Keratinocyte (primary cell): ENCODE results near the gene MRGPRX2. TPM values are rescaled to one million over a fixed set of nuclear protein-coding genes. Genes with fewer than 3 reads are reported as not detected.

Experiments
- DNase-seq: peaks from one replicate; pipeline ENCODE4 v3.0.0-alpha.2; 2011; ENCODE audit warnings: low read depth, missing footprints, low spot score
- FAIRE-seq: peaks from 2 replicates; lab custom pipeline; 2011; peaks lifted over from hg19 to GRCh38; lab: Jason Lieb, UNC
- H2AFZ ChIP-seq: 2 replicates; pipeline ENCODE4 v1.6.0; 2012; ENCODE audit warnings: low read length, control low read depth, inconsistent platforms; ENCODE audit not compliant: control insufficient read depth
- H3K27ac ChIP-seq: 2 replicates; pipeline ENCODE4 v1.5.1; 2011; ENCODE audit warnings: low read length; ENCODE audit not compliant: control insufficient read depth, insufficient read depth
- H3K27me3 ChIP-seq: 3 replicates; pipeline ENCODE4 v1.6.0; 2011; ENCODE audit warnings: low read length; ENCODE audit not compliant: control insufficient read depth, insufficient read depth; ENCODE audit errors: extremely low read depth
- H3K36me3 ChIP-seq, 2 experiments: 2 replicates in 1 of 2; 3 replicates in 1 of 2; pipeline ENCODE4 v1.5.1; 2011; ENCODE audit warnings: low read length in 2 of 2, mild to moderate bottlenecking in 1 of 2; ENCODE audit not compliant: control insufficient read depth in 2 of 2, insufficient read depth in 2 of 2; ENCODE audit errors: extremely low read depth in 1 of 2
- H3K4me1 ChIP-seq: 3 replicates; pipeline ENCODE4 v1.5.1; 2011; ENCODE audit warnings: low read length; ENCODE audit not compliant: control insufficient read depth, insufficient read depth; ENCODE audit errors: extremely low read depth
- H3K4me2 ChIP-seq: 3 replicates; pipeline ENCODE4 v1.6.0; 2011; ENCODE audit warnings: low read depth, low read length; ENCODE audit not compliant: control insufficient read depth, insufficient read depth; ENCODE audit errors: extremely low read depth
- H3K4me3 ChIP-seq, 3 experiments: fragments of 200-600 bp in 1 of 3; sonication (generic) in 1 of 3; 2 replicates in 2 of 3; 3 replicates in 1 of 3; pipeline ENCODE4 v1.5.1; 2011 to 2016; ENCODE audit warnings: low read length in 3 of 3, mild to moderate bottlenecking in 3 of 3, control low read depth in 2 of 3, inconsistent platforms in 1 of 3, low read depth in 1 of 3, mixed read lengths in 1 of 3, mixed run types in 1 of 3, moderate library complexity in 1 of 3; ENCODE audit not compliant: control insufficient read depth in 2 of 3, insufficient read depth in 2 of 3; ENCODE audit errors: extremely low read depth in 1 of 3
- H3K79me2 ChIP-seq: 2 replicates; pipeline ENCODE4 v1.6.0; 2012; ENCODE audit warnings: low read length; ENCODE audit not compliant: control insufficient read depth, insufficient read depth
- H3K9ac ChIP-seq: 3 replicates; pipeline ENCODE4 v1.6.0; 2011; ENCODE audit warnings: low read length; ENCODE audit not compliant: control insufficient read depth, insufficient read depth; ENCODE audit errors: extremely low read depth
- H3K9me1 ChIP-seq: 3 replicates; pipeline ENCODE4 v1.6.0; 2011; ENCODE audit warnings: low read length; ENCODE audit not compliant: control insufficient read depth, insufficient read depth; ENCODE audit errors: extremely low read depth
- H3K9me3 ChIP-seq: 2 replicates; pipeline ENCODE4 v1.5.1; 2012; ENCODE audit warnings: low read depth, low read length; ENCODE audit not compliant: control insufficient read depth
- H4K20me1 ChIP-seq: 3 replicates; pipeline ENCODE4 v1.6.0; 2011; ENCODE audit warnings: low read length; ENCODE audit not compliant: control insufficient read depth, insufficient read depth; ENCODE audit errors: extremely low read depth
- EZH2 ChIP-seq: IDR thresholded peaks from one replicate; pipeline ENCODE4 v1.6.1; 2012; ENCODE audit warnings: inconsistent platforms, mild to moderate bottlenecking, low read length, moderate library complexity
- dilution Hi-C: fragments of 300-500 bp; cut with MboI; formaldehyde crosslinking; loops from one replicate; pipeline ENCODE4 v1.7.0; 2020; ENCODE audit warnings: low sequenced_read_pairs; ENCODE audit not compliant: extremely low pct_ligation_motif_present
- polyA plus RNA-seq, 5 experiments: library from polyadenylated mRNA; depleted of rRNA in 3 of 5; stranded (reverse) in 3 of 5; stranded (forward) in 1 of 5; unstranded in 1 of 5; fragments of >200 nt; gene quantifications; 1 replicate in 1 of 5; 2 replicates in 3 of 5; 3 replicates in 1 of 5; pipeline versions ENCODE4 v1.2.1 to v1.2.3, GENCODE V29; 2011 to 2012; ENCODE audit warnings: missing spikeins in 2 of 5, low read depth in 1 of 5, low replicate concordance in 1 of 5
- TF ChIP-seq, protein P1 (sequence below), 3 experiments: IDR thresholded peaks in 1 of 3; conservative IDR thresholded peaks in 1 of 3; optimal IDR thresholded peaks in 1 of 3; 2 replicates in 2 of 3; 3 replicates in 1 of 3; pipeline versions ENCODE3 to v1.5.1; 2011; ENCODE audit warnings: low read length in 3 of 3, mild to moderate bottlenecking in 3 of 3, moderate library complexity in 2 of 3, control low read depth in 1 of 3, inconsistent platforms in 1 of 3; ENCODE audit not compliant: insufficient read depth in 2 of 3; ENCODE audit errors: extremely low read depth in 1 of 3

Gene MRGPRX2
- polyA plus RNA-seq, 1 donor (not counting 4 experiments of a cell fraction or from before 2014, with no cell fraction given): not detected

DNA sequence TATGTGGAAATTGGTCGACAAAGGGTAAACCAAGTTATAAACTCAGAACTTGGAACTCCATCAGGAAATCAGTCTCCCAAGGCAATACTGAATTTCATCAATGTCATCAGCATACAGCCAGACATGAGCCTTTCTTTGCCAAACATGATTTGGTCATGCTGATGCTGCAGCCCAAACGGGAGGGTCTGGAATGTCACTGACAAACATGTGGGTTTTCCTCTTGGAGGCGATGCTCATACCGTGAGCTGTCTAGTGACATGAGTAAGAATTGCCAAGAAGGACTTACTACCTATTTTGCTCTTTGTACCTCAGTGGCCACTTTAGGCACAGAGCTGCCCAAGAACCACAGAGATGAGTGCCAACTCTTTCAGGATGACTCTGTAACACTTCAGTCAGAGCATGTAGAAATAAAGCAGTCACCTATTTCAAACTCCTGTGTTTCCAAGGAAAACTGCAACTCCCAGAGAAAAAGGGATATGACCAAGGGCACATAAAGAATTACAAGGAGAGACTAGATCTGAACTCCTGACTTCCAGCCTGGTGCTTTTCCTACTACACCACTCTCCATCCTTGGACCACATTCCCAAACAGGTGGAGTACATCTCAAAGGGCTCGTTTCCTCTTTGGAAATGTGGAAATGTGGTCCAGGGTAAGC lies 24.3 kb upstream of the MRGPRX2 start:
- H3K4me1 ChIP-seq: peaks cover 18% of the 10 kb centered on the region
- DNase-seq: no peak
- dilution Hi-C loops: no loop called here

DNA sequence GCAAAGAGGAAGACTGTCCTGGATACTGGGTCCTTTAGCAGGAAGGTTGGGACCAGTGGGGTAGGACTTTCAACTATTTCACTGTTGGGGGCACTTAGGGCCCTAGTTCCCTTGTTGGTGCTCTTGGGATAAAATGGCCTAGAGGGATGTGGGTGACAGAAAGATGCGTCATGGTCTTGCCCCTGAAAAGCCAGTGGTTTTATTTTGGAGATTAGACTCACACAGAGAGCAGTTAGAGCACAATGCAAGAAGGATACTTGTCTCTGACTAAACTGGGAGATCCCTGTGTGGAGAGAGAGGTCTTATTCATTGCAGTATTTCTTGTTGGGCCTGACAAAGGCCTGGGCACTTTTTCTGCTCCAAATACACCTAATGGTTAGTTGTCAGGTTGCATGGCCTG lies 22.6 kb upstream of the MRGPRX2 start:
- dilution Hi-C loops: no loop called here
- peaks cover 22% of the 10 kb centered on the region for H3K4me1 ChIP-seq

More for the DNA sequence above, 24.3 kb upstream of the MRGPRX2 start:
- TF ChIP-seq, protein P1, sequence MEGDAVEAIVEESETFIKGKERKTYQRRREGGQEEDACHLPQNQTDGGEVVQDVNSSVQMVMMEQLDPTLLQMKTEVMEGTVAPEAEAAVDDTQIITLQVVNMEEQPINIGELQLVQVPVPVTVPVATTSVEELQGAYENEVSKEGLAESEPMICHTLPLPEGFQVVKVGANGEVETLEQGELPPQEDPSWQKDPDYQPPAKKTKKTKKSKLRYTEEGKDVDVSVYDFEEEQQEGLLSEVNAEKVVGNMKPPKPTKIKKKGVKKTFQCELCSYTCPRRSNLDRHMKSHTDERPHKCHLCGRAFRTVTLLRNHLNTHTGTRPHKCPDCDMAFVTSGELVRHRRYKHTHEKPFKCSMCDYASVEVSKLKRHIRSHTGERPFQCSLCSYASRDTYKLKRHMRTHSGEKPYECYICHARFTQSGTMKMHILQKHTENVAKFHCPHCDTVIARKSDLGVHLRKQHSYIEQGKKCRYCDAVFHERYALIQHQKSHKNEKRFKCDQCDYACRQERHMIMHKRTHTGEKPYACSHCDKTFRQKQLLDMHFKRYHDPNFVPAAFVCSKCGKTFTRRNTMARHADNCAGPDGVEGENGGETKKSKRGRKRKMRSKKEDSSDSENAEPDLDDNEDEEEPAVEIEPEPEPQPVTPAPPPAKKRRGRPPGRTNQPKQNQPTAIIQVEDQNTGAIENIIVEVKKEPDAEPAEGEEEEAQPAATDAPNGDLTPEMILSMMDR (optimal IDR thresholded peaks at IDR 0.05 in 1 of 3, IDR thresholded peaks at IDR 0.05 in 1 of 3, conservative IDR thresholded peaks at IDR 0.05 in 1 of 3; ENCODE audit: extremely low read depth in 1 of 3, insufficient read depth in 2 of 3, low read length in 3 of 3): no peak
- TF ChIP-seq EZH2: no peak
- Histone ChIP-seq H2AFZ (no peak overlapping the region), H3K4me2 (no peak overlapping the region), H3K79me2 (no peaks in the 10 kb centered on the region), H4K20me1 (no peaks in the 10 kb centered on the region), H3K27me3 (no peaks in the 10 kb centered on the region), H3K4me3 (no peak overlapping the region), H3K9me3 (no peaks in the 10 kb centered on the region), H3K36me3 (no peaks in the 10 kb centered on the region), H3K27ac (no peak overlapping the region), H3K9me1 (no peaks in the 10 kb centered on the region), H3K9ac (no peak overlapping the region)
- no peak for FAIRE-seq

More for the DNA sequence above, 22.6 kb upstream of the MRGPRX2 start:
- no peak for TF ChIP-seq EZH2
- TF ChIP-seq, protein P1 (optimal IDR thresholded peaks at IDR 0.05 in 1 of 3, IDR thresholded peaks at IDR 0.05 in 1 of 3, conservative IDR thresholded peaks at IDR 0.05 in 1 of 3; ENCODE audit: extremely low read depth in 1 of 3, insufficient read depth in 2 of 3, low read length in 3 of 3): no peak
- no peaks in the 10 kb centered on the region for H4K20me1 ChIP-seq
- H3K9me3 ChIP-seq: no peaks in the 10 kb centered on the region
- H3K79me2 ChIP-seq: no peaks in the 10 kb centered on the region
- H3K4me2 ChIP-seq: no peak overlapping the region
- no peaks in the 10 kb centered on the region for H3K27me3 ChIP-seq
- no peak overlapping the region for H3K4me3 ChIP-seq
- DNase-seq (no peak), FAIRE-seq (no peak)
- H3K36me3 ChIP-seq: no peaks in the 10 kb centered on the region
- H2AFZ ChIP-seq: no peak overlapping the region
- H3K9ac ChIP-seq: no peak overlapping the region
- no peaks in the 10 kb centered on the region for H3K9me1 ChIP-seq
- no peak overlapping the region for H3K27ac ChIP-seq
